ENCODE measurements around the gene RRP1. TPM values are rescaled to one million over a fixed set of nuclear protein-coding genes. Genes with fewer than 3 reads are reported as not detected.

RRP1 gene
- total RNA-seq, 1 experiment from 2014 or later: 76.7 TPM

GRCh38 chr21:43752758-43753438 is 36.5 kb upstream of the RRP1 start:
- H2BK5ac ChIP-seq (ENCODE audit: insufficient read length, low read length): no peak overlapping the region
- no peak overlapping the region for H3K18ac ChIP-seq (ENCODE audit: insufficient read length, low read depth, low read length)
- Mint-ChIP-seq H3K4me3 (no peak overlapping the region), H3K36me3 (ENCODE audit: insufficient read depth in 1 of 3, low read depth in 3 of 3) (peaks cover 30 to 68% (median 40%) of the 10 kb centered on the region in 3 experiments), H3K9me3 (no peaks in the 10 kb centered on the region), H3K4me1 (no peaks in the 10 kb centered on the region), H3K27ac (no peak overlapping the region), H3K27me3 (ENCODE audit: low read depth) (no peaks in the 10 kb centered on the region)
- no peaks in the 10 kb centered on the region for H3K27me3 ChIP-seq (ENCODE audit: insufficient read depth, low read length)
- no peak overlapping the region for H3K27ac ChIP-seq (ENCODE audit: insufficient read length, low read depth, low read length)
- H3K4ac ChIP-seq (ENCODE audit: low read depth, low read length): no peak overlapping the region
- H3K56ac ChIP-seq (ENCODE audit: insufficient read length, low read depth, low read length): no peak overlapping the region
- no peak overlapping the region for H2BK20ac ChIP-seq (ENCODE audit: low read depth, low read length, poor library complexity, severe bottlenecking)
- no peak overlapping the region for H3K4me2 ChIP-seq (ENCODE audit: insufficient read depth, insufficient read length, low read length)
- H2AFZ ChIP-seq (ENCODE audit: low read length): no peak overlapping the region
- H3K9ac ChIP-seq (ENCODE audit: extremely low read depth, insufficient read length, low read length): no peak overlapping the region
- H2BK120ac ChIP-seq (ENCODE audit: low read depth, low read length, poor library complexity, severe bottlenecking): no peak overlapping the region
- H4K20me1 ChIP-seq (ENCODE audit: control insufficient read depth, insufficient read depth, insufficient read length): no peaks in the 10 kb centered on the region
- no peak overlapping the region for H2BK12ac ChIP-seq (ENCODE audit: insufficient read length, low read depth, low read length)
- no peaks in the 10 kb centered on the region for H3K4me1 ChIP-seq (ENCODE audit: insufficient read depth, low read length)
- no peaks in the 10 kb centered on the region for H3K79me1 ChIP-seq (ENCODE audit: insufficient read depth, low read depth, low read length, poor library complexity, severe bottlenecking)
- H4K5ac ChIP-seq (ENCODE audit: insufficient read length, low read depth, low read length): no peak overlapping the region
- no peak overlapping the region for H3K14ac ChIP-seq (ENCODE audit: insufficient read depth, low read length)
- H3K23me2 ChIP-seq (ENCODE audit: insufficient read length, low read depth, low read length, poor library complexity, severe bottlenecking): no peaks in the 10 kb centered on the region
- H2AK5ac ChIP-seq (ENCODE audit: insufficient read length, low read length): no peak overlapping the region
- DNase-seq: no peak
- H2BK15ac ChIP-seq (ENCODE audit: low read depth, low read length): no peak overlapping the region
- no peaks in the 10 kb centered on the region for H3K79me2 ChIP-seq (ENCODE audit: insufficient read depth, low read length)
- H3K9me3 ChIP-seq (ENCODE audit: control insufficient read depth, low read depth, low read length): no peaks in the 10 kb centered on the region
- no peak overlapping the region for H3K23ac ChIP-seq (ENCODE audit: insufficient read length, low read depth, low read length)
- H4K8ac ChIP-seq (replicated peaks; ENCODE audit: insufficient read length, low read depth, low read length): no peak overlapping the region
- no peak for TF ChIP-seq CTCF (conservative IDR thresholded peaks at IDR 0.05)
- WGBS (ENCODE audit: extremely low coverage, insufficient read length, low lambda C conversion rate): no CpG with 5 or more reads among the region's 28 CpGs
- H4K91ac ChIP-seq (ENCODE audit: insufficient read length, low read depth, low read length): no peak overlapping the region
- no peak overlapping the region for H3T11ph ChIP-seq (ENCODE audit: low read length)

Measured in H9 (cell line).